CD14-positive monocyte (primary cell): ENCODE results near the gene C19orf38. TPM values are rescaled to one million over a fixed set of nuclear protein-coding genes. Genes with fewer than 3 reads are reported as not detected.
"Not testable (repeated sequence)": the region's sequence is repeated elsewhere in the genome, so short reads cannot be mapped to it uniquely, and the experiment has no call there.

Experiments
- DNase-seq, 3 donors: peaks; one replicate each; pipeline ENCODE4 v3.0.0-alpha.2; 2011 to 2022
- H2AFZ ChIP-seq: 2 replicates; pipeline ENCODE4 v1.6.0; 2012; ENCODE audit warnings: mild to moderate bottlenecking, low read depth, low read length, inconsistent platforms; ENCODE audit not compliant: insufficient read depth, poor library complexity, severe bottlenecking
- H3K27ac ChIP-seq, 2 donors: 1 replicate in 1 of 2; 2 replicates in 1 of 2; pipeline ENCODE4 v1.5.1; 2012 to 2013; ENCODE audit warnings: low read length in 2 of 2, control low read depth in 1 of 2, inconsistent platforms in 1 of 2, low read depth in 1 of 2, mild to moderate bottlenecking in 1 of 2
- H3K27me3 ChIP-seq, 2 donors: one replicate each; pipeline versions ENCODE4 v1.6.0 to v1.6.1; 2011 to 2013; ENCODE audit warnings: low read length in 2 of 2; ENCODE audit not compliant: control insufficient read depth in 2 of 2, insufficient read depth in 2 of 2
- H3K36me3 ChIP-seq, 2 donors: replicated peaks in 1 of 2; 1 replicate in 1 of 2; 2 replicates in 1 of 2; pipeline versions ENCODE4 v1.5.1 to v1.6.1; 2012 to 2013; ENCODE audit warnings: low read length in 2 of 2, control low read depth in 1 of 2, inconsistent platforms in 1 of 2, mild to moderate bottlenecking in 1 of 2; ENCODE audit not compliant: insufficient read depth in 2 of 2, control insufficient read depth in 1 of 2
- H3K4me1 ChIP-seq, 2 donors: 1 replicate in 1 of 2; 2 replicates in 1 of 2; pipeline versions ENCODE4 v1.5.1 to v1.6.1; 2012 to 2013; ENCODE audit warnings: low read length in 2 of 2, control low read depth in 1 of 2, inconsistent platforms in 1 of 2, mild to moderate bottlenecking in 1 of 2, moderate library complexity in 1 of 2; ENCODE audit not compliant: insufficient read depth in 2 of 2, control insufficient read depth in 1 of 2
- H3K4me2 ChIP-seq: replicated peaks from 2 replicates; pipeline ENCODE3; 2012; ENCODE audit warnings: low read length, moderate library complexity, mild to moderate bottlenecking; ENCODE audit not compliant: poor library complexity, severe bottlenecking; ENCODE audit errors: extremely low read depth
- H3K4me3 ChIP-seq, 3 experiments: fragments of 200-600 bp in 1 of 3; sonication (generic) in 1 of 3; replicated peaks in 1 of 3; 1 replicate in 2 of 3; 2 replicates in 1 of 3; pipeline ENCODE4 v1.5.1; 2011 to 2013; ENCODE audit warnings: low read length in 3 of 3, mild to moderate bottlenecking in 3 of 3, control low read depth in 2 of 3, low read depth in 2 of 3, inconsistent platforms in 1 of 3, moderate library complexity in 1 of 3
- H3K79me2 ChIP-seq: 2 replicates; pipeline ENCODE4 v1.6.0; 2012; ENCODE audit warnings: mild to moderate bottlenecking, control low read depth, inconsistent platforms, low read length, moderate library complexity; ENCODE audit not compliant: insufficient read depth
- H3K9ac ChIP-seq: 2 replicates; pipeline ENCODE4 v1.6.0; 2017; ENCODE audit warnings: low read length, mild to moderate bottlenecking; ENCODE audit not compliant: insufficient read depth, poor library complexity, severe bottlenecking
- H3K9me3 ChIP-seq, 2 donors: replicated peaks in 1 of 2; 1 replicate in 1 of 2; 2 replicates in 1 of 2; pipeline versions ENCODE4 v1.5.1 to v1.6.1; 2012 to 2013; ENCODE audit warnings: low read length in 2 of 2, control low read depth in 1 of 2; ENCODE audit not compliant: control insufficient read depth in 1 of 2, insufficient read depth in 1 of 2
- H4K20me1 ChIP-seq: 2 replicates; pipeline ENCODE4 v1.6.0; 2012; ENCODE audit warnings: mild to moderate bottlenecking, low read length, control low read depth, moderate library complexity; ENCODE audit not compliant: insufficient read depth
- H3K27ac Mint-ChIP-seq, 7 donors: one replicate each; pipeline ENCODE4 v1.8.0; 2020; ENCODE audit warnings: mild to moderate bottlenecking in 7 of 7, mixed read lengths in 7 of 7, moderate library complexity in 6 of 7, inconsistent platforms in 2 of 7
- H3K27me3 Mint-ChIP-seq, 3 donors: one replicate each; pipeline ENCODE4 v1.8.0; 2021 to 2022; ENCODE audit warnings: low read depth in 3 of 3, mild to moderate bottlenecking in 3 of 3, mixed read lengths in 3 of 3, moderate library complexity in 3 of 3, inconsistent platforms in 1 of 3
- H3K36me3 Mint-ChIP-seq, 2 donors: one replicate each; pipeline ENCODE4 v1.8.0; 2020; ENCODE audit warnings: mixed read lengths in 2 of 2, inconsistent platforms in 1 of 2, mild to moderate bottlenecking in 1 of 2
- H3K4me1 Mint-ChIP-seq: one replicate; pipeline ENCODE4 v1.8.0; 2020; ENCODE audit warnings: mild to moderate bottlenecking, mixed read lengths
- H3K4me3 Mint-ChIP-seq, 2 donors: one replicate each; pipeline ENCODE4 v1.8.0; 2020; ENCODE audit warnings: mild to moderate bottlenecking in 2 of 2, mixed read lengths in 2 of 2, moderate library complexity in 1 of 2
- H3K9me3 Mint-ChIP-seq, 7 donors: one replicate each; pipeline ENCODE4 v1.8.0; 2020 to 2022; ENCODE audit warnings: mixed read lengths in 7 of 7, mild to moderate bottlenecking in 6 of 7, moderate library complexity in 6 of 7, inconsistent platforms in 2 of 7
- CTCF ChIP-seq: fragments of 200-600 bp; IDR thresholded peaks from one replicate; pipeline ENCODE4 v1.8.0; 2022; ENCODE audit warnings: antibody characterized with exemption, mild to moderate bottlenecking
- WGBS: methylation state at CpG from one replicate; pipeline ENCODE4 v1.1.5; 2013; ENCODE audit warnings: missing lambda C conversion rate; ENCODE audit not compliant: insufficient coverage; 5-methylcytosine and 5-hydroxymethylcytosine counted together
- intact Hi-C, 2 donors: fragments of 100-400 bp; cut with micrococcal nuclease; formaldehyde crosslinking; loops; one replicate each; pipeline versions ENCODE4 v1.15.0 to v1.15.1; 2023
- polyA plus RNA-seq, 3 donors: library from polyadenylated mRNA; depleted of rRNA in 1 of 3; unstranded in 2 of 3; stranded (reverse) in 1 of 3; fragments of 300-500 nt in 2 of 3; fragments of >200 nt in 1 of 3; fragmentation: Illumina TruSeq in 2 of 3; gene quantifications; 1 replicate in 2 of 3; 2 replicates in 1 of 3; pipeline ENCODE4 v1.2.3, GENCODE V29; 2012 to 2021

The C19orf38 gene
- polyA plus RNA-seq, 3 donors, result 134 to 174 (median 149) TPM

GRCh38 chr19:10868872-10869547 lies 20.8 kb downstream of the C19orf38 start:
- Mint-ChIP-seq H3K27ac (peak overlapping the region in 4 of 7 donors; percentile 36 to 81 (median 66)), H3K4me3 (no peak overlapping the region), H3K36me3 (peaks cover 30 to 45% of the 10 kb centered on the region in 2 donors), H3K9me3 (peaks cover 0 to 2% (median 0%) of the 10 kb centered on the region in 7 donors), H3K4me1 (peaks cover 46% of the 10 kb centered on the region), H3K27me3 (peaks cover 7 to 9% (median 7%) of the 10 kb centered on the region in 3 donors)
- peaks cover 25% of the 10 kb centered on the region for H4K20me1 ChIP-seq
- H3K9me3 ChIP-seq, result no peaks in the 10 kb centered on the region
- DNase-seq, result no peak
- peaks cover 48 to 67% of the 10 kb centered on the region in 2 donors for H3K4me1 ChIP-seq
- no peak overlapping the region for H3K4me2 ChIP-seq
- 93% methylated on average over 8 of the region's 10 CpGs for WGBS
- peaks cover 14 to 21% of the 10 kb centered on the region in 2 donors for H3K36me3 ChIP-seq
- peaks cover 0 to 8% of the 10 kb centered on the region in 2 donors for H3K27me3 ChIP-seq
- intact Hi-C loops, result loop anchor here in 1 of 2 donors (5.0 kb wide), 1 partner anchor 87 kb away; no protein-coding TSS in a partner anchor
- H3K9ac ChIP-seq, result no peak overlapping the region
- H2AFZ ChIP-seq, result no peak overlapping the region
- peak overlapping the region; percentile 17 to 23 for H3K27ac ChIP-seq
- H3K4me3 ChIP-seq, result no peak overlapping the region
- TF ChIP-seq CTCF, result no peak
- H3K79me2 ChIP-seq, result peaks cover 25% of the 10 kb centered on the region

- Histone ChIP-seq H3K36me3 (peaks cover 14 to 20% of the 10 kb centered on the region in 2 donors), H3K4me1 (peaks cover 40 to 59% of the 10 kb centered on the region in 2 donors), H4K20me1 (peaks cover 16% of the 10 kb centered on the region), H3K27ac (peak overlapping the region in 1 of 2 donors; percentile 23), H3K79me2 (peaks cover 25% of the 10 kb centered on the region)
- H3K4me2 ChIP-seq, H3K27me3 Mint-ChIP-seq, H2AFZ ChIP-seq, H3K9me3 ChIP-seq, H3K4me3 Mint-ChIP-seq, H3K27me3 ChIP-seq, H3K9ac ChIP-seq, DNase-seq, H3K4me3 ChIP-seq, H3K9me3 Mint-ChIP-seq: not testable (repeated sequence)
- WGBS, result 94% methylated on average over 10 of the region's 11 CpGs
- Mint-ChIP-seq H3K4me1 (peaks cover 40% of the 10 kb centered on the region), H3K36me3 (peaks cover 24 to 40% of the 10 kb centered on the region in 2 donors), H3K27ac (peak overlapping the region; percentile 47 to 95 (median 87))
- intact Hi-C loops, result loop anchor here (5.0 to 10.0 kb wide), 3 partner anchors 33 to 88 kb away; partner anchors contain the start of genes TIMM29 (in 1 of the 2), TMED1 (in 1 of the 2) and YIPF2 (in 1 of the 2)
Measured at GRCh38 chr19:10869872-10870311, 21.7 kb downstream of the C19orf38 start.
